GM12878 (cell line): ENCODE results near the gene ANKRD13B. TPM values are rescaled to one million over a fixed set of nuclear protein-coding genes. Genes with fewer than 3 reads are reported as not detected.

Experiments
- ATAC-seq: fragments of 200-7000 bp; cut with Tn5 transposase; 3 replicates; pipeline ENCODE4 v1.9.1; 2020; ENCODE audit warnings: mild to moderate bottlenecking, moderate library complexity
- BruUV-seq: library from RNA; stranded (reverse); fragments of 400-500 nt; replicated peaks from 2 replicates; lab custom pipeline; 2021; lab: Mats Ljungman, UMichigan
- CTCF ChIA-PET: fragments of 300-600 bp; sonication (Branson Sonifier 250); formaldehyde crosslinking; extraction: SDS; loops from one replicate; lab custom pipeline; 2021; ENCODE audit warnings: inconsistent platforms; lab: Yijun Ruan, JAX
- POLR2A ChIA-PET: fragments of 350-600 bp; formaldehyde crosslinking; extraction: SDS; loops from one replicate; lab custom pipeline; 2021; ENCODE audit warnings: inconsistent platforms; lab: Charles Lee
- RAD21 ChIA-PET: fragments of 300-600 bp; sonication (Branson Sonifier 250); formaldehyde crosslinking; loops from one replicate; lab custom pipeline; 2023; ENCODE audit warnings: antibody characterized with exemption; ENCODE audit not compliant: unreplicated experiment; lab: Charles Lee
- SMC1A ChIA-PET: fragments of 300-600 bp; sonication (Branson Sonifier 250); formaldehyde crosslinking; loops from one replicate; lab custom pipeline; 2023; ENCODE audit not compliant: unreplicated experiment, uncharacterized antibody; lab: Charles Lee
- DNase-seq: peaks from one replicate; pipeline ENCODE4 v3.0.0-alpha.2; 2011; ENCODE audit warnings: low read depth, low spot score
- FAIRE-seq: peaks from 3 replicates; lab custom pipeline; 2011; peaks lifted over from hg19 to GRCh38; lab: Jason Lieb, UNC
- H2AFZ ChIP-seq: 2 replicates; pipeline ENCODE4 v1.6.0; 2011; ENCODE audit warnings: low read depth, low read length, control low read depth; ENCODE audit not compliant: control insufficient read depth
- H3K27ac ChIP-seq: 2 replicates; pipeline ENCODE4 v1.5.1; 2011; ENCODE audit warnings: control low read depth; ENCODE audit not compliant: control insufficient read depth, insufficient read depth
- H3K27me3 ChIP-seq, 2 experiments: replicated peaks in 1 of 2; 2 replicates each; pipeline versions ENCODE4 v1.6.0 to v1.6.1; 2011; ENCODE audit warnings: low read length in 1 of 2; ENCODE audit not compliant: control insufficient read depth in 2 of 2, insufficient read depth in 2 of 2
- H3K36me3 ChIP-seq, 2 experiments: 2 replicates each; pipeline ENCODE4 v1.5.1; 2011; ENCODE audit warnings: low read length in 1 of 2; ENCODE audit not compliant: control insufficient read depth in 2 of 2, insufficient read depth in 2 of 2
- H3K4me1 ChIP-seq: 2 replicates; pipeline ENCODE4 v1.6.1; 2011; ENCODE audit warnings: mild to moderate bottlenecking, low read length, moderate library complexity, mixed read lengths; ENCODE audit not compliant: control insufficient read depth, insufficient read depth
- H3K4me2 ChIP-seq: 2 replicates; pipeline ENCODE4 v1.6.0; 2011; ENCODE audit warnings: control low read depth; ENCODE audit not compliant: control insufficient read depth, insufficient read depth
- H3K4me3 ChIP-seq: fragments of 200-600 bp; sonication (generic); 2 replicates; pipeline ENCODE4 v1.5.1; 2016
- H3K79me2 ChIP-seq: 2 replicates; pipeline ENCODE4 v1.6.0; 2011; ENCODE audit warnings: low read length; ENCODE audit not compliant: control insufficient read depth, insufficient read depth
- H3K9ac ChIP-seq: 2 replicates; pipeline ENCODE4 v1.8.0; 2011; ENCODE audit warnings: low read length, control low read depth, mixed read lengths; ENCODE audit not compliant: control insufficient read depth, insufficient read depth
- H3K9me3 ChIP-seq: replicated peaks from 3 replicates; pipeline ENCODE4 v1.5.1; 2011; ENCODE audit warnings: mild to moderate bottlenecking, low read length; ENCODE audit not compliant: control insufficient read depth, insufficient read depth
- H4K20me1 ChIP-seq: 2 replicates; pipeline ENCODE4 v1.6.0; 2011; ENCODE audit not compliant: control insufficient read depth, insufficient read depth
- BCL11A ChIP-seq: IDR thresholded peaks from 2 replicates; pipeline ENCODE4 v1.6.1; 2011; ENCODE audit warnings: low read depth, low read length
- IKZF1 ChIP-seq: fragments of 450-650 bp; conservative IDR thresholded peaks from 2 replicates; pipeline ENCODE4 v1.6.1; 2017; ENCODE audit warnings: antibody characterized with exemption, mild to moderate bottlenecking
- SRF ChIP-seq, 2 experiments: IDR thresholded peaks; 2 replicates each; pipeline ENCODE4 v1.6.1; 2011; ENCODE audit warnings: low read depth in 2 of 2, low read length in 2 of 2, mild to moderate bottlenecking in 1 of 2, moderate library complexity in 1 of 2
- ZNF24 ChIP-seq: fragments of 450-650 bp; IDR thresholded peaks from 2 replicates; pipeline ENCODE4 v1.6.1; 2017; ENCODE audit warnings: antibody characterized with exemption, mild to moderate bottlenecking
- WGBS: methylation state at CpG from one replicate; pipeline ENCODE4 v1.1.6; 2016; ENCODE audit warnings: low lambda C conversion rate; ENCODE audit not compliant: insufficient replicate concordance, insufficient coverage; ENCODE audit errors: missing lambda C conversion rate; 5-methylcytosine and 5-hydroxymethylcytosine counted together
- in situ Hi-C: fragments of 300-500 bp; cut with MboI; formaldehyde crosslinking; loops from 9 replicates; pipeline ENCODE4 v1.14.3; 2018; ENCODE audit warnings: mixed read lengths
- intact Hi-C: fragments of 100-400 bp; cut with micrococcal nuclease; formaldehyde crosslinking; loops from one replicate; pipeline ENCODE4 v1.14.2; 2022; ENCODE audit not compliant: unreplicated experiment
- polyA plus RNA-seq, 11 experiments: library from polyadenylated mRNA; depleted of rRNA in 4 of 11; unstranded in 6 of 11; stranded (reverse) in 5 of 11; fragments of >200 nt; fragmentation: Nextera tagmentation in 4 of 11; fragmentation: Illumina TruSeq in 1 of 11; extraction: Ambion mirVana in 4 of 11; extraction: Trizol in 1 of 11; gene quantifications; 1 replicate in 1 of 11; 2 replicates in 10 of 11; pipeline versions ENCODE4 v1.2.1 to v1.2.3, GENCODE V29; 2011 to 2016; ENCODE audit warnings: inconsistent platforms in 2 of 11, missing spikeins in 2 of 11, low read depth in 1 of 11
- total RNA-seq, 4 experiments: library from RNA; depleted of rRNA in 3 of 4; stranded (reverse); fragments of >200 nt in 3 of 4; fragmentation: Illumina TruSeq in 1 of 4; extraction: Trizol in 1 of 4; gene quantifications; 2 replicates each; pipeline versions ENCODE4 v1.2.1 to v1.2.3, GENCODE V29; 2013 to 2021
- TF ChIP-seq, protein P1 (sequence below): fragments of 450-650 bp; formaldehyde crosslinking; IDR thresholded peaks from 2 replicates; pipeline ENCODE4 v1.4.0; 2020; ENCODE audit warnings: mild to moderate bottlenecking, moderate library complexity

ANKRD13B gene
- total and polyA plus RNA-seq, 10 of the 15 experiments (the other 5 are each of a cell fraction or from before 2014, with no cell fraction given) = 0.18 to 15.0 (median 2.8) TPM

DNA sequence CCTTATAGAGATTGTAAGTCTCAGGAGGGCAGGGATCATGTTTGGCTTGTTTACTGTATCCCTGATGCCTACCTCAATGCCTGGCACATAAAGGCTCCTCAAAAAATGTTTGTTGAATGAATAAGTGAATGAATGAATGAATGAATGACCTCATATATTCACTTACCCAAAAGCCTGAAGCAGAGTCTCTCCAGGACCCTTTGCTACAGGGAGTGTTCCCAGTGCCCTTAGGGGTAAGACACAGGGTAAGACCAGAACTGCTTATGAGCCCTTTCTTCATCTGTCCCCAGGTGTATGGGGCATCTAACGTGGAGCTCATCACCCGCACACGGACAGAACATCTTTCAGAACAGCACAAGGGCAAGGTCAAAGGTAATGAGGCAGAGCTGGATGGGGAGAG is 17.5 kb downstream of the ANKRD13B start:
- no TSS peak for BruUV-seq
- POLR2A ChIA-PET = no interaction called here
- no peaks in the 10 kb centered on the region for H3K79me2 ChIP-seq
- TF ChIP-seq IKZF1 = no peak
- TF ChIP-seq SRF (IDR thresholded peaks at IDR 0.05; ENCODE audit: low read depth in 2 of 2, low read length in 2 of 2) = no peak
- TF ChIP-seq, protein P1, sequence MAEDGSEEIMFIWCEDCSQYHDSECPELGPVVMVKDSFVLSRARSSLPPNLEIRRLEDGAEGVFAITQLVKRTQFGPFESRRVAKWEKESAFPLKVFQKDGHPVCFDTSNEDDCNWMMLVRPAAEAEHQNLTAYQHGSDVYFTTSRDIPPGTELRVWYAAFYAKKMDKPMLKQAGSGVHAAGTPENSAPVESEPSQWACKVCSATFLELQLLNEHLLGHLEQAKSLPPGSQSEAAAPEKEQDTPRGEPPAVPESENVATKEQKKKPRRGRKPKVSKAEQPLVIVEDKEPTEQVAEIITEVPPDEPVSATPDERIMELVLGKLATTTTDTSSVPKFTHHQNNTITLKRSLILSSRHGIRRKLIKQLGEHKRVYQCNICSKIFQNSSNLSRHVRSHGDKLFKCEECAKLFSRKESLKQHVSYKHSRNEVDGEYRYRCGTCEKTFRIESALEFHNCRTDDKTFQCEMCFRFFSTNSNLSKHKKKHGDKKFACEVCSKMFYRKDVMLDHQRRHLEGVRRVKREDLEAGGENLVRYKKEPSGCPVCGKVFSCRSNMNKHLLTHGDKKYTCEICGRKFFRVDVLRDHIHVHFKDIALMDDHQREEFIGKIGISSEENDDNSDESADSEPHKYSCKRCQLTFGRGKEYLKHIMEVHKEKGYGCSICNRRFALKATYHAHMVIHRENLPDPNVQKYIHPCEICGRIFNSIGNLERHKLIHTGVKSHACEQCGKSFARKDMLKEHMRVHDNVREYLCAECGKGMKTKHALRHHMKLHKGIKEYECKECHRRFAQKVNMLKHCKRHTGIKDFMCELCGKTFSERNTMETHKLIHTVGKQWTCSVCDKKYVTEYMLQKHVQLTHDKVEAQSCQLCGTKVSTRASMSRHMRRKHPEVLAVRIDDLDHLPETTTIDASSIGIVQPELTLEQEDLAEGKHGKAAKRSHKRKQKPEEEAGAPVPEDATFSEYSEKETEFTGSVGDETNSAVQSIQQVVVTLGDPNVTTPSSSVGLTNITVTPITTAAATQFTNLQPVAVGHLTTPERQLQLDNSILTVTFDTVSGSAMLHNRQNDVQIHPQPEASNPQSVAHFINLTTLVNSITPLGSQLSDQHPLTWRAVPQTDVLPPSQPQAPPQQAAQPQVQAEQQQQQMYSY = no peak
- TF ChIP-seq ZNF24 = peak; percentile 77; the same call in 1 of the 2 replicates
- TF ChIP-seq BCL11A = no peak
- TF ChIP-seq, all 136 proteins: peak for 1
- Histone ChIP-seq H3K27me3 (no peaks in the 10 kb centered on the region), H3K4me2 (no peak overlapping the region), H3K4me3 (no peak overlapping the region), H4K20me1 (no peaks in the 10 kb centered on the region), H3K9me3 (no peaks in the 10 kb centered on the region), H3K36me3 (no peaks in the 10 kb centered on the region), H2AFZ (no peak overlapping the region), H3K9ac (no peak overlapping the region), H3K27ac (no peak overlapping the region), H3K4me1 (peaks cover 14% of the 10 kb centered on the region)
- ChIA-PET CTCF (no interaction called here), RAD21 (interaction anchor here (0.6 kb wide), 1 partner anchor 169 kb away, joined by 3 read pairs; no protein-coding TSS in a partner anchor), SMC1A (no interaction called here)
- DNase-seq = no peak
- ATAC-seq = no peak
- no peak for FAIRE-seq
- in situ Hi-C loops = no loop called here
- 87% methylated on average over 3 of the region's 3 CpGs for WGBS
- intact Hi-C loops = loop anchor here (10.0 kb wide), 2 partner anchors 76 to 324 kb away; partner anchors contain the start of gene SSH2
